AG09319 (cell line): ENCODE data around the gene CRYGN.

Experiments
- DNase-seq: peaks from one replicate; pipeline ENCODE4 v3.0.0-alpha.2; 2010; ENCODE audit warnings: low read depth; ENCODE audit errors: extremely low read depth
- CTCF ChIP-seq: IDR thresholded peaks from 2 replicates; pipeline ENCODE4 v1.5.1; 2011; ENCODE audit warnings: low read depth, mild to moderate bottlenecking, inconsistent platforms, low read length, moderate library complexity

The CRYGN gene

GRCh38 chr7:151453326-151453791, 13.4 kb upstream of the CRYGN start:
- DNase-seq, result no peak
- TF ChIP-seq CTCF, result no peak

GRCh38 chr7:151452680-151453325, 12.9 kb upstream of the CRYGN start:
- no peak for DNase-seq

GRCh38 chr7:151451626-151452571, 12.0 kb upstream of the CRYGN start:
- no peak for TF ChIP-seq CTCF
- DNase-seq, result no peak

More at GRCh38 chr7:151452680-151453325, 12.9 kb upstream of the CRYGN start:
- no peak for TF ChIP-seq CTCF

- DNase-seq, result no peak
- TF ChIP-seq CTCF, result no peak
These were observed 11.2 kb upstream of the CRYGN start for GRCh38 chr7:151451156-151451555.

- TF ChIP-seq CTCF, result no peak
- DNase-seq, result no peak
These were observed 10.0 kb upstream of the CRYGN start for GRCh38 chr7:151449990-151450389.

- no peak for DNase-seq
- TF ChIP-seq CTCF, result peak; percentile 75
These were observed 8.6 kb upstream of the CRYGN start for GRCh38 chr7:151448261-151449252.
